ENCODE data around the gene MBD5. TPM values are rescaled to one million over a fixed set of nuclear protein-coding genes. Genes with fewer than 3 reads are reported as not detected.

MBD5 gene
- polyA plus RNA-seq, 1 of the 3 experiments (the other 2 are of a cell fraction): 7.4 TPM

GRCh38 chr2:148362144-148362796 is 341.4 kb downstream of the MBD5 start:
- TF ChIP-seq MAX (IDR thresholded peaks at IDR 0.05; ENCODE audit: low read depth) (no peak), FOSL2 (IDR thresholded peaks at IDR 0.05; ENCODE audit: borderline replicate concordance, low read depth) (no peak), RFX5 (IDR thresholded peaks at IDR 0.05; ENCODE audit: low read length) (no peak)
- Histone ChIP-seq H3K9ac (no peak overlapping the region), H3K9me2 (no peaks in the 10 kb centered on the region), H3K4me2 (no peak overlapping the region), H4K20me1 (ENCODE audit: insufficient read depth) (no peaks in the 10 kb centered on the region), H3K4me1 (ENCODE audit: control insufficient read depth in 1 of 2, insufficient read depth in 2 of 2, low read depth in 1 of 2, low read length in 1 of 2) (peaks cover 0 to 2% of the 10 kb centered on the region in 2 experiments; a peak in 2 of 4 replicates), H3K36me3 (replicated peaks in 1 of 2; ENCODE audit: control insufficient read depth in 1 of 2, insufficient read depth in 2 of 2, low read length in 1 of 2) (no peaks in the 10 kb centered on the region), H3K4me3 (ENCODE audit: low read depth in 2 of 2, low read length in 1 of 2) (no peak overlapping the region), H3F3A (replicated peaks; ENCODE audit: insufficient read depth) (no peaks in the 10 kb centered on the region), H3K27me3 (ENCODE audit: insufficient read depth) (no peaks in the 10 kb centered on the region), H3K27ac (ENCODE audit: low read depth in 2 of 2, low read length in 1 of 2) (no peak overlapping the region), H3K9me3 (no peaks in the 10 kb centered on the region), H3K79me2 (ENCODE audit: insufficient read depth) (no peaks in the 10 kb centered on the region), H2AFZ (ENCODE audit: low read depth) (no peak overlapping the region)
- DNase-seq: no peak
- CTCF ChIA-PET: no interaction called here
- 90% methylated on average over 9 of the region's 10 CpGs for WGBS (ENCODE audit: low lambda C conversion rate)
- POLR2A ChIA-PET: no interaction called here

GRCh38 chr2:148375214-148375613 is 354.3 kb downstream of the MBD5 start:
- ChIA-PET CTCF (no interaction called here), POLR2A (no interaction called here)
- no peak overlapping the region for H3K4me2 ChIP-seq
- WGBS (ENCODE audit: low lambda C conversion rate): 57% methylated on average over 3 of the region's 3 CpGs
- H3K4me3 ChIP-seq (ENCODE audit: low read depth in 2 of 2, low read length in 1 of 2): no peak overlapping the region
- no peak overlapping the region for H3K27ac ChIP-seq (ENCODE audit: low read depth in 2 of 2, low read length in 1 of 2)
- DNase-seq: no peak
- no peaks in the 10 kb centered on the region for H4K20me1 ChIP-seq (ENCODE audit: insufficient read depth)
- H3K9me2 ChIP-seq: no peaks in the 10 kb centered on the region
- H3K9ac ChIP-seq: no peak overlapping the region
- no peaks in the 10 kb centered on the region for H3K27me3 ChIP-seq (ENCODE audit: insufficient read depth)
- TF ChIP-seq JUND (IDR thresholded peaks at IDR 0.05): no peak
- no peaks in the 10 kb centered on the region; a peak in 1 of 4 replicates for H3K4me1 ChIP-seq (ENCODE audit: control insufficient read depth in 1 of 2, insufficient read depth in 2 of 2, low read depth in 1 of 2, low read length in 1 of 2)
- H3F3A ChIP-seq (replicated peaks; ENCODE audit: insufficient read depth): no peaks in the 10 kb centered on the region
- H2AFZ ChIP-seq (ENCODE audit: low read depth): no peak overlapping the region
- no peaks in the 10 kb centered on the region for H3K36me3 ChIP-seq (replicated peaks in 1 of 2; ENCODE audit: control insufficient read depth in 1 of 2, insufficient read depth in 2 of 2, low read length in 1 of 2)
- no peaks in the 10 kb centered on the region for H3K79me2 ChIP-seq (ENCODE audit: insufficient read depth)
- no peaks in the 10 kb centered on the region for H3K9me3 ChIP-seq

- no peak overlapping the region for H3K9ac ChIP-seq
- H4K20me1 ChIP-seq (ENCODE audit: insufficient read depth): no peaks in the 10 kb centered on the region; the same call in 1 of the 2 replicates
- no peaks in the 10 kb centered on the region for H3K9me2 ChIP-seq
- H3K27ac ChIP-seq (ENCODE audit: low read depth in 2 of 2, low read length in 1 of 2): no peak overlapping the region
- H3K4me3 ChIP-seq (ENCODE audit: low read depth in 2 of 2, low read length in 1 of 2): no peak overlapping the region
- H3K4me2 ChIP-seq: 0 out of 2 replicates have a peak overlapping the region, but pooled peaks have one; percentile 19
- peaks cover 0 to 6% of the 10 kb centered on the region in 2 experiments; a peak in 2 of 4 replicates for H3K4me1 ChIP-seq (ENCODE audit: control insufficient read depth in 1 of 2, insufficient read depth in 2 of 2, low read depth in 1 of 2, low read length in 1 of 2)
- no peak for DNase-seq
- CTCF ChIA-PET: interaction anchor here (1.0 to 1.4 kb wide), 2 partner anchors 11 to 14 kb away, joined by 3 read pairs; no protein-coding TSS in a partner anchor
- POLR2A ChIA-PET: no interaction called here
- no peak overlapping the region for H2AFZ ChIP-seq (ENCODE audit: low read depth)
- 14% methylated on average over 1 of the region's 1 CpG for WGBS (ENCODE audit: low lambda C conversion rate)
- H3K79me2 ChIP-seq (ENCODE audit: insufficient read depth): no peaks in the 10 kb centered on the region
- no peaks in the 10 kb centered on the region for H3K9me3 ChIP-seq
- H3F3A ChIP-seq (replicated peaks; ENCODE audit: insufficient read depth): peaks cover 11% of the 10 kb centered on the region
- H3K36me3 ChIP-seq (replicated peaks in 1 of 2; ENCODE audit: control insufficient read depth in 1 of 2, insufficient read depth in 2 of 2, low read length in 1 of 2): no peaks in the 10 kb centered on the region
- no peaks in the 10 kb centered on the region for H3K27me3 ChIP-seq (ENCODE audit: insufficient read depth)
- TF ChIP-seq REST (IDR thresholded peaks at IDR 0.05; ENCODE audit: low read depth, low read length) (no peak), RFX5 (IDR thresholded peaks at IDR 0.05; ENCODE audit: low read length) (no peak), FOXM1 (IDR thresholded peaks at IDR 0.05; ENCODE audit: low read depth) (no peak), MXI1 (IDR thresholded peaks at IDR 0.05; ENCODE audit: low read depth, low read length) (no peak), MAX (IDR thresholded peaks at IDR 0.05; ENCODE audit: low read depth) (no peak), JUND (IDR thresholded peaks at IDR 0.05) (peak; percentile 43), MEF2A (IDR thresholded peaks at IDR 0.05; ENCODE audit: borderline replicate concordance, low read depth) (peak; percentile 50; the same call in 1 of the 2 replicates), SMC3 (IDR thresholded peaks at IDR 0.05; ENCODE audit: low read depth, low read length) (no peak), ZBTB33 (IDR thresholded peaks at IDR 0.05; ENCODE audit: borderline replicate concordance, low read depth) (no peak), FOXJ3 (CRISPR knock-in tag; IDR thresholded peaks at IDR 0.05) (no peak), NRF1 (IDR thresholded peaks at IDR 0.05; ENCODE audit: low read depth, low read length) (no peak), TCF12 (IDR thresholded peaks at IDR 0.05) (peak; percentile 21; the same call in 1 of the 2 replicates), PBX3 (IDR thresholded peaks at IDR 0.05) (no peak)
Measured at GRCh38 chr2:148391324-148391723, 370.4 kb downstream of the MBD5 start.

Data from SK-N-SH (cell line).